GM19043 (cell line): Measurements from ENCODE around the gene ST3GAL3.
"Not testable (repeated sequence)": the region's sequence is repeated elsewhere in the genome, so short reads cannot be mapped to it uniquely, and the experiment has no call there.

Experiments used
- ATAC-seq: cut with Tn5 transposase; IDR thresholded peaks from one replicate; pipeline ENCODE4 v1.9.1; 2021; ENCODE audit warnings: low read depth; ENCODE audit not compliant: unreplicated experiment

Gene ST3GAL3

GRCh38 chr1:43814401-43814800, 107.1 kb downstream of the ST3GAL3 start:
- no peak for ATAC-seq

- no peak for ATAC-seq
Measured at GRCh38 chr1:43817304-43817939, 110.1 kb downstream of the ST3GAL3 start.

- ATAC-seq, result no peak
Measured at GRCh38 chr1:43818691-43819090, 111.4 kb downstream of the ST3GAL3 start.

- ATAC-seq, result no peak
Measured at GRCh38 chr1:43819357-43819756, 112.0 kb downstream of the ST3GAL3 start.

- ATAC-seq, result no peak
Measured at GRCh38 chr1:43821471-43821870, 114.1 kb downstream of the ST3GAL3 start.

- ATAC-seq, result no peak
Measured at GRCh38 chr1:43822040-43822690, 114.8 kb downstream of the ST3GAL3 start.

GRCh38 chr1:43824795-43825194, 117.5 kb downstream of the ST3GAL3 start:
- no peak for ATAC-seq

GRCh38 chr1:43828574-43828973, 121.2 kb downstream of the ST3GAL3 start:
- ATAC-seq, result no peak

GRCh38 chr1:43830802-43831201, 123.5 kb downstream of the ST3GAL3 start:
- no peak for ATAC-seq

- ATAC-seq, result no peak
Measured at GRCh38 chr1:43831851-43832250, 124.5 kb downstream of the ST3GAL3 start.

GRCh38 chr1:43832255-43832654, 124.9 kb downstream of the ST3GAL3 start:
- ATAC-seq, result no peak

- ATAC-seq, result no peak
Measured at GRCh38 chr1:43832998-43833397, 125.7 kb downstream of the ST3GAL3 start.

- ATAC-seq, result not testable (repeated sequence)
Measured at GRCh38 chr1:43833902-43834279, 126.6 kb downstream of the ST3GAL3 start.

- no peak for ATAC-seq
Measured at GRCh38 chr1:43834280-43835081, 127.1 kb downstream of the ST3GAL3 start.

GRCh38 chr1:43835082-43836021, 128.0 kb downstream of the ST3GAL3 start:
- no peak for ATAC-seq

- ATAC-seq, result no peak
Measured at GRCh38 chr1:43836267-43836951, 129.1 kb downstream of the ST3GAL3 start.

- ATAC-seq, result no peak
Measured at GRCh38 chr1:43839056-43839455, 131.7 kb downstream of the ST3GAL3 start.

GRCh38 chr1:43841321-43842174, 134.2 kb downstream of the ST3GAL3 start:
- no peak for ATAC-seq

GRCh38 chr1:43842175-43842498, 134.8 kb downstream of the ST3GAL3 start:
- ATAC-seq, result no peak
